IPS-11a (cell line): Measurements from ENCODE around the gene WNT16.
A peak's percentile ranks its signal among the peaks of the same experiment; 100 is the strongest.
"Not testable (repeated sequence)": the region's sequence is repeated elsewhere in the genome, so short reads cannot be mapped to it uniquely, and the experiment has no call there.

Source experiments
- H3K4me3 ChIP-seq: one replicate; pipeline ENCODE4 v1.5.1; 2013; ENCODE audit warnings: low read depth, low read length, control low read depth

The WNT16 gene, protein sequence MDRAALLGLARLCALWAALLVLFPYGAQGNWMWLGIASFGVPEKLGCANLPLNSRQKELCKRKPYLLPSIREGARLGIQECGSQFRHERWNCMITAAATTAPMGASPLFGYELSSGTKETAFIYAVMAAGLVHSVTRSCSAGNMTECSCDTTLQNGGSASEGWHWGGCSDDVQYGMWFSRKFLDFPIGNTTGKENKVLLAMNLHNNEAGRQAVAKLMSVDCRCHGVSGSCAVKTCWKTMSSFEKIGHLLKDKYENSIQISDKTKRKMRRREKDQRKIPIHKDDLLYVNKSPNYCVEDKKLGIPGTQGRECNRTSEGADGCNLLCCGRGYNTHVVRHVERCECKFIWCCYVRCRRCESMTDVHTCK

DNA sequence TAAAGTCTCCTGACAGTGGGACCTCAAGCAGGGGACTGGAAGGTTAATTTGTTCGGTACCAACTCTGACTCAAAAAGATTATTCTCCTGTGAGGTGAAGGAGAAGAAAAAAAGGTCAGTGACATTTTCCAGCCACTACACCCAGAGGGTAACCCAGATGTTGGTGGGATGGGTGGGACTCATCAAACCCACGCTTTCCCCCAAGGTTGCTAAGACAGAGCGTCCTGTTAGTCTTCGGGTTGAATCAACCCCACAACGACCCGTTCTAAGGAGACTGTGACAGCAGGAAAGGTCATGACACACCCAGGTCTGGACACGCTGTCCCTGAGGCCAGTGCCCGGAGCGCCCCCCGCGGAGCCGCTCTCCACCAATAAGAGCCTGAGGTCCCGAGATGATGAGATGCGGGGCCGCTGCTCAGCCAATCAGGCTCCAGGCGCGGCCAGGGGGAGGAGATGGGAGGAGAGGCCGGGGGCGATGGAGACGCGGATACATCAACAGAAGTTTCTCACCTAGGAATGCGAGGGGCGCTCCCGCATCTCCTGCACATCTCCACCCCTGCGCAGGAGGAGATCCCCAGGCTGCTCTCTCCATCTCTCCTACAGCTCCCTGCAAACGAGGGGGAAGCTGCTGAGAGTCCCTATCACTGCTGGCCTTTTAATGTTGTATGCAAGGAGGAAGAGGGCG lies at the start of gene WNT16:
TSS of gene WNT16 (plus strand) at position 493 of the 683 bp plus-strand sequence. CDS start 293 bp downstream, outside the sequence.
- H3K4me3 ChIP-seq, result peak within 1 kb of the TSS; percentile 41

DNA sequence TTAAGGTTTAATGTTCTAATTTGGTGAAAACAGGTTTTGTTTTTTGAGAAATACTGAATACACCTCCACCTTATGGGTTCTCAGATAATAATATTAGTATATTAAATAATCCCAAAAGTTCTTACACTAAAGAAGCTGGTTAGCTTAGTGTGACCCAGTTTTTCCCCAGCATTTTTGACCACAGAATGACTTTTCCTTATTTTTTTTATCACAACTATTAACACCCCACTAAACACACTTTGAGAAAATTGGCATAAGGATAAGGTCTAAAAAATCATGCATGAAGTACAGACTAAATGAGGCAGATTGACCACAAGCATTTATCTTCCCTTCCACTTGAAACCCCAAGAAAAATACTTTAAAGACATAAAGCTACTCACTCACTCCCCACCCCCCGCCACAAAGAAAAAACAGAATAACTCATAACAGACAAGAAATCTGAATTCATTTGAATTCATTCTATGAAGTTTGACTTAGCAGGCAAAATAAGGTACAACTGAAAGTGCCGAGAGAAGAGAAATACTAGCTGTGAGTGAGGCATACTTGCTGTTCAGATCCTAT lies 49.7 kb upstream of the WNT16 start:
- H3K4me3 ChIP-seq, result no peak overlapping the region

DNA sequence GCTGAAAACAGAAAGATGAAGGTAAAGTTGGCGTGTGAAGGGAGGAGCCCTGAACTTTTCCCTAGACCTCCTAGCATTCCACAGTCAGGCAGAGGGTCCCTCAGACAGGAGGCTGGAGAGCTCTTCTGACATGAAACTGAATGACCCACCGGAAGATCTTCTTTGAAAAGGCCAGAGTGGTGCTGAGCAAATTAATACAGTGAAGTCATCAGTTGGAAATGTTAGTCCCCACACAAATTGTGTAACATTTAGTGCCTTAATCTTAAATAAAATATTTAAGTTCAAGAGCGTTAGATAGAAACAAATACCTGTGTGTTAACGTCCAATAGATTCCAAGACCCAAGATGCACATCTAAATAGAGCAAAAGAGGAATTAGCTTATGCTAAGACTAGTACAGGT lies 49.0 kb upstream of the WNT16 start:
- no peak overlapping the region for H3K4me3 ChIP-seq

DNA sequence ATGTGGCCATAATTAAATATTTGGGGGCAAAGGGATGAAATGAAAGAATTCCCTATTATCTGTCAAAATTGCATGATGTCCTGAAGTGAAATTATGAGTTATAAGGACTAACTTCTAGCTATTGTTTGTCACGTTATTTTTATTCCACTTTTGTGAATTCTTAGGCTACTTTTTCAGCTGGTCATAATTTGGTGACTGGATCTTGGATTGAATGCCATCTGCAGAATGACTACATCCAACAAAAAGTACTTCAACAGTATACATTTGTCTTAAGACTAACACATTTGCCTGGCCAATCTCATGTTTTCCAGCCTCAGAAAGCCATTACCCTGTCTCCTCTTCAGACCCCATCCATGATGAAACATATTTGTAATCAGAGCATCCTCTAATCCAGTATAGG lies 48.1 kb upstream of the WNT16 start:
- no peak overlapping the region for H3K4me3 ChIP-seq

DNA sequence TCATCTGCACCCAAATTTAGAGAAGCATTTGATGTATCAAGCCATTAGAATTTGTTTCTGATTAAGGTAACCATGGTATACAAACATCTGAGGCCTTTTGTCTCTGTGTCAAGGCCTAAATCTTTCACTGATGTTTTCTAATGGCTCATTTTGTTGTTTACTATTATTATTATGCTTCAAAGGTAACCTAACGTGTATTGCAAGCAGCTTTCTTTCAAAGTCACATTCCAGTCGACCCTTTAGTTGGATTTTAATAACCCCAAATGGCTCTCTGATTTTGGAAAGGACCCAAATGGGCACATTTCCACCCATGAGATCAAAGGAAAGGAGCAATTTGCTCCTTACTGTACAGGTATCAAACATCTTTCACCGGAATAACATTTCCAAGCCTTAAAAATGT lies 46.7 kb upstream of the WNT16 start:
- H3K4me3 ChIP-seq, result no peak overlapping the region

DNA sequence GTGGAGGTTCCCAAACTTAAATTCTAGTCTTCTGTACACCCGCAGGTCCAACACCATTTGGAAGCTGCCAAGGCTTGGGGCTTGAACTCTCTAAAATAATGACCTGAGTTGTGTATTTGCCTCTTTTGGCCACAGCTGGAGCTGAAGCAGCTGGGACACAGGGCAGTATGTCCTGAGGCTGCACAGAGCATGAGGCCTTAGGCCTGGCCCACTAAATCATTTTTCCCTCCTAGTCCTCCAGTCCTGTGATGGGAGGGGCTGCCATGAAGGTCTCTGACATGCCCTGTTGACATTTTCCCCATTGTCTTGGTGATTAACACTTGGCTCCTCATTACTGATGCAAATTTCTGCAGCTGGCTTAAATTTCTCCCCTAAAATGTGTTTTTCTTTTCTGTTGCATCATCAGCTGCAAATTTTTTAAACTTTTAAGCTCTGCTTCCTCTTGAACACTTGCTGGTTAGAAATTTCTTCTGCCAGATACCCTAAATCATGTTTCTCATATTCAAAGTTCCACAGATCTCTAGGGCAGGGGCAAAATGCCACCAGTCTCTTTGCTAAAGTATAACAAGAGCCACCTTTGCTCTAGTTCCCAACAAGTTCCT lies 43.6 kb upstream of the WNT16 start:
- H3K4me3 ChIP-seq, result no peak overlapping the region

DNA sequence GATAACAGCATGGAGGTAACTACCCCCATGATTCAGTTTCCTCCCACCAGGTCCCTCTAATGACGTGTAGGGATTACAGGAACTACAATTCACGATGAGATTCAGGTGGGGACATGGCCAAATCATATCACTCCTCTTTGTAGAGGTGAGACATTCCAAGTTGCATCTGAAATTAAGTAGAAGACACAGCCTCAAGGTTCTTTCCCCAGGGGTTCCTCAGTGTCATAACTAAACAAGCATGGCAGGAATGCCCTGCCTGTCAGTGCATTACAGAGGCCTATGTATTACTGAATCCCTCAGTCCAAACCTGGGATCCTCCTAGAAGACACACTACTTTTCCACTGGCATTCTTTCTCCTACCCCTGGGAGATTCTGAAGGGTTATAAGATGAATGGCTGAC lies 42.6 kb upstream of the WNT16 start:
- H3K4me3 ChIP-seq, result no peak overlapping the region

DNA sequence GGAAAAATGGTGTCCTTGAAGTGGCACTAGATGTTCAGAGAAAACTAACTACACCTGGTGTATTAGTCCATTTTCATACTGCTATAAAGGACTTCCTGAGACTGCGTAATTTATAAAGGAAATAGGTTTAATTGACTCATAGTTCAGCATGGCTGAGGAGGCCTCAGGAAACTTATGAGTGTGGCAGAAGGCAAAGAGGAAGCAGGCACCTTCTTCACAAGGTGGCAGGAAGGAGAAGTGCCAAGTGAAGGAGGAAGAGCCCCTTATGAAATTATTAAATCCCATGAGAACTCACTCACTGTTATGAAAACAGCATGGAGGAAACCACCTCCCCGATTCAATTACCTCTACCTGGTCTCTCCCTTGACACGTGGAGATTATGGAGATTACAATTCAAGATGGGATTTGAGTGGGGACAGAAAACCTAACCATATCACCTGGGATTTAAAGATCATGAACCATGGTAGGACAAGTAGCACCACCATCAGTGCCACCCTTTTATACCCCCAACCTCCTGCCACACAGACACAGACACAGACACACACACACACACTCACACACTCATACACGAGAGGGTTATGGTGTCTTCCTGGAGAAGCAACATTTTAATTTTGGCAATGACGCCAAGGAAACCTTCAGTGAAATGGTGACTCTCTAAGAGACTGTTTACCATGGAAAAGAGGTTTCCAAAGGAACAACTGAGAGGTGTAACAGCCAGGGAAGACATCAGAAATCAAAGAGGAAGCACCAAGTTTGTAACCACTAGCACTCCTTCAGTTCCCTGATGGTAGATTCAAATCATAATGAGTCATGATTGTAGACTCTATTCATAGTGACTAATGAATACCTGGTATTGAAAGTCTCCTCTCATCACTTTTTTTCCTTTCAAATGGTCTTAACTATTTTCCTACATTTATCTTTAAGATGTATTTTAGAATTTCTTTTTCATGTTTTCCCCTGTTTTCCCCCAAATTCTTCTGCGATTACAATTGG lies 41.8 kb upstream of the WNT16 start:
- H3K4me3 ChIP-seq, result no peak overlapping the region

DNA sequence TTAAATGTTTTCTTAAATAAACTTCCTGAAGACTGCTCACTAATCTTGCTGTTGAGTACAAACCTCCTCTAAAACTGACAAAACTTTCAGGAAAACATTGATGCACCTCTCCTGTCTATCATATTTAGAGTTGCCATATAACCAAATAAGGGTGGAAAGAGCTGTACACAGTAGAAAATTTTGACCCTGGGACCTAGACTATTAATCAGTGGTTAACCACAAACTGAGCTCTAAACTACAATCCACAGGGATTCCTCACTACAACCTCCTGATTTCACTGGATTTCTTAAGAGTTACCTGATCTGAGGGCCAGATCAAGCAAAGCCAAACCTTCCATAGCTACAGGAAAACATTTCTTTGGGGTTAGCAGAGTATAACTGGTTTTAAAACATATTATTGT lies 39.9 kb upstream of the WNT16 start:
- no peak overlapping the region for H3K4me3 ChIP-seq

DNA sequence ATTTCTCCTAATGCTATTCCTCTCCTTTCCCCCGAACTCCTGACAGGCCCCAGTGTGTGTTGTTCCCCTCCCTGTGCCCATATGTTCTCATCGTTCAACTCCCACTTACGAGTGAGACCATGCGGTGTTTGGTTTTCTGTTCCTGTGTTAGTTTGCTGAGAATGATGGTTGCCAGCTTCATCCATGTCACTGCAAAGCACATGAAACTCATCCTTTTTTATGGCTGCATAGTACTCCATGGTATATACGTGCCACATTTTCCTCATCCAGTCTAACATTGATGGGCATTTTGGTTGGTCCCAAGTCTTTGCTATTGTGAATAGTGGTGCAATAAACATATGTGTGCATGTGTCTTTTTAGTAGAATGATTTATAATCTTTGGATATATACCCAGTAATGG lies 38.9 kb upstream of the WNT16 start:
- H3K4me3 ChIP-seq, result not testable (repeated sequence)

DNA sequence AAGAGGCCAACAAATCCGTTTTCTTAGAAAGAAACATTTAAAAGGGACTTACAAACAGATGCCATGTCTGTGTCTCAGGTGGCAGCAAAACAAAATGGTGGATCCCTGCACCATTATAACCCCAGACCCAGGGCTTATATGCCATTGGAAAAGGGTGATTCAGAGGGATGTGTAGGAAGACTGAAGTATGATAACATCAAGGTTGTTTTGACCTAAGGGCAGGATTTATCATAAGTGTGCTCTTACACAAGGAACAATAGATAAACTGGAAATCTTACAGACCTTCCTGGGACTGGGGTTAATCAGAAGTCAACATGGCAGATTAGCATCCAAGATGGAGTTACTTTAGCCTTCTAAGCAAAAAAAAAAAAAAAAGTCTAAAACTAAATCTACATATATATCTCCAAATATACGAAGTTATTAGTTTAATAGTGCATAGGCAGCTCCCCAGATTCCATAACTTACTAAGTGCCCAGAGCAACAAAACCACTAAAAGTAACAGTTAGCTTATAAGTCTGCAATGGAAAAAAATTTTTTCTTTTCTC lies 34.3 kb upstream of the WNT16 start:
- H3K4me3 ChIP-seq, result no peak overlapping the region

DNA sequence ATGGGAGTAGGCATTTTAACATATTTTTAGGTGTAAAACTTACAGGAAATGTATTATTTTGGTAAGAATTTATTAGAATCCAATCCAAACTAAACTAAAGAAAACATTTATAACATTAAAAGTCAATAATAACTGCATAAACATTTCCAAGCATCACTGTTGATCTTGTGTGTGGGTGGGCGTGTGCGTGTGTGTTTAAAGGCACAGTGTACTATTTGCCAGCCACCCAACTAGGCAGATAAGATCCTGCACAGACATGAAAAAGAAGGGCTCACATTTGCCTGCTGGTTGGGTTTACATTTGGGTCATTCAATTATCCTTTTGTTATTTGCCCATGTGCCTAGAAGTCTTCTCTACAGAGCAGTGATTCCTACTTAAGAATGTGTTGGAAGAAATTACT lies 31.0 kb upstream of the WNT16 start:
- no peak overlapping the region for H3K4me3 ChIP-seq

DNA sequence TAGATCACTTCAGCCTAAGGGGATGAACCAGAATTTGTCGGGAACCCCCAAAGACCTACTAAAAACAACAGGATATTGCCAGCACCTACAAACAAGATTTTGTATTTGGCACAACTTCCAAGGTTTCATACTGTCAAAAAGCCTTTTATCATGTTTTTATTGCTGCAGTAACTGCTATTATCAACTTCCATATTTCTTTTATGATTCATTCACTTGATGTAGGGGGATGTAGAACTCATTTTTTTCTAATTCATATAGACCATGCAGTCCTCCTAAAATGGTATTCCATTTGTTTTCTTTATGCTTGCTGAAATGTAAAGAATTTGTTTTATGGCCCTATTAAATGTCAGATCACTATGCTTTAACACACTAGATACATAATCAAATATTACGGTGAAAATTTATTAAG lies 30.0 kb upstream of the WNT16 start:
- H3K4me3 ChIP-seq, result no peak overlapping the region

DNA sequence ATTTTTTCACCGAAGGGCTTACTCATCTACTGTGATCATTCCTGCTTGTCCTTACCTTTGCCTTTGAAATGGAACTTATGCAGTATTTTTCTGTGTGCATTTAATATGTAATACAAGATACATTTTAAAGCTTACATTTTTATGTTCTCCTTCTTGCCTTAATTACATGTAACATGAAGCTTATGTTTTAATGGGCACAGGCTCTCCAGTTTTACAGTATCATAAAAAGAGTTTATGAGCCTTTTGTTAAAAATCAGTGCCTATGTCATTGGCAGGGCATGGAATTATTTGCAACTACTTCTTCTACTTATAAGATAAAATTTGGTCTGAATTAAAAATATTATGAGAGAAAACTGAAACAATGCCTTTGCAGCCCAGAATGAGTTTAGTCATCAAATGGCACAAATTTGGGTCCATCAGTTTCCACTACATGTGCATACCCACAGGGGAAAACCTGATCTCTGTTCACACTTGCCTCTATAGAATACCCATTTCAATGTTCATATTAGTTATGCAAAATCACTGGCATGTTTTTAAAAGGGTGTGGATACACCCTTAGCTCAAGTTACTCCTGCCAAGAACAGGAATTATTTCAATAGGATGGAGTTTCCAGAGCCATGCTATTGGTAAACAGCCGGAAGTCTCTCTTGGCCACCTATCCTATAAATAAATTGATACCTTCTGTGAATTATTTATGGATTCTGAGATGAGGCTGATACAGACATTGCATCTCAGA lies 27.9 kb upstream of the WNT16 start:
- no peak overlapping the region for H3K4me3 ChIP-seq

DNA sequence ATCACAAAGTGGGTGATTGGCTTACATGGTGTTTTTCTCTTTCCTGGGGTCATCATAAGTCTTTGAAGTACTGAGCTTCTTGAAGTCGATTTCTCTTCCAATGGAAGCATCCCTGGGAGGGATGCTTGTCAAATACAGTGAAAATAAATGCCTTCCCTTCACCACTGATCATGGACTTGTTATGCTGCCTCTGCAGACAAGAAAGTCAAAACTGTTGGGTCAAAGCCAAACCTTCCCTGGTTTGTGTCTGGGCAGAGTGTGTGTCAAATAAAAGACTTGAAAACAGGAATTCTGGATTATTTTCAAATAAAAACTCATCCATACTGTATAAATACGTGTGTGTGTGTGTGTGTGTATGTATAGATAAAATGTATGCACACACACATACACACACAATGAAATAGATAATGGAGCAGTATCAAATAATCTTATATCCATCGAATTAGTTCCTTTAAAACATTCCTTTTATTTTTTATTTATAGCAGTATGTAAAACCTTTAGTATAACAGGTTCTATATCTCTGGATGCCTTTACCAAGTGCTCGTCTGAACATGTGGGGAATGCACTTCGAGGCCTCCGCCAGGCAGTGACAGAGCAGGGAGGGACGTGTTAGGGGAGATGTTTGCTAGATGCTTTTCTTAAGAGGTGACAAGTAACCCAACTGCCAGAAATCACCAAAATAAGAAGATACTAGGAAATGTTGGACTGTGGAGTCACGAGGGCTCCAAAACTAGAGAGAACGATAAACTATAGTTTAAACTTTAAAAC lies 27.2 kb upstream of the WNT16 start:
- no peak overlapping the region for H3K4me3 ChIP-seq

DNA sequence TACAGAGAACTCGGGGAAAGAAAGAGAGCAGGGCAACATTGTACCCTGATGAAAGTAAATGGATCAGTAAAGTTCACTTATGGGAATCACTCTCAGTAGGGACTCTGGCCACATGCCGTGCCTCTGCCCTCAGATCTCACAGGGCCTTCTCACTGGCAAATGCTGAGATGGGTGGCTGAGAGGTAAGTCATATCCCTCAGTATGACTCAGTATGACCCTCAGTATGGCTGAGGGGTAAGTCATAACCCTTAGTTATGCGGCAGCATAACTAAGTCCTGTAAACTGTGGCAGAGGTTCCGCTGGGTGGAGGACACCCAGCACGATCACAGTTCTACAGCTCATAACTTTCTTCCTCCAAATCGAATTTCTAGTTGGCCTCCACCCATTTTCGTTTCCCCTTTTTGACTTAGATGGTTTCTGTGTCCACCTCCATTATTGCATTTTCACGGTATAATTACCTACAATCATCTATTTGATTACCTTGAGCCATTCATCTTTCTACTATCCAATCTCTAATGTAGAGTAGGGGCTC lies 26.5 kb upstream of the WNT16 start:
- no peak overlapping the region for H3K4me3 ChIP-seq

DNA sequence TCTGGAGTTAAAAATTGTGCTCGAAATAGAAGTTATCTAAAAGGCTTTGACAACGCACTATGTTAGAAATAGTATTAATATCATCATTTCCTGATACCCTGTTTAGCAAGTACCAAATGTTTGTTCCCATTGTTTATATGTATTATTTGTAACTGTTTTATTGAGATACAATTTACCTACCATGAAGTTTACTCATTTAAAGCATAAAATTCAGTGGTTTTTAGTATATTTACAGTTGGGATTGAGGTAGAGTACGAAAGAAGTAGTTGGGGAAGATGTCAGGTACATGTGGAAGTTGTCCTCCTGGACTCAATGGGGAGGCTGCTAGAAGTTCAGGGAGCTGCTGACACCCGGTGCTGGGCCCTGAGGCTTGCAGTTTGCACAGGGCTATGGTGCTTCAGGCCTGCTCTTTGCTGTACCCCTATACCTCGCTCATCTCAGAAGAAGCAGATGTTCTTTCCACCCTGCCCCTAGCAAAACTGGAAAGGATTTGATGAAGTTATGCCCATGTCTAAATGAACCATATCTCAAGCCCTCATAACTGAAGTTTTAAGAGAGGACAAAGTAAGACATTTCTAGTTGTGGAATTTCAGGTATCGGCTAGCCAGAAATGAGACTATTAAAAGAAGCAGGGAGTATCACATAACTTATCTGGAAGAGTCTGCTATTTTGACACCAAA lies 25.2 kb upstream of the WNT16 start:
- H3K4me3 ChIP-seq, result no peak overlapping the region

DNA sequence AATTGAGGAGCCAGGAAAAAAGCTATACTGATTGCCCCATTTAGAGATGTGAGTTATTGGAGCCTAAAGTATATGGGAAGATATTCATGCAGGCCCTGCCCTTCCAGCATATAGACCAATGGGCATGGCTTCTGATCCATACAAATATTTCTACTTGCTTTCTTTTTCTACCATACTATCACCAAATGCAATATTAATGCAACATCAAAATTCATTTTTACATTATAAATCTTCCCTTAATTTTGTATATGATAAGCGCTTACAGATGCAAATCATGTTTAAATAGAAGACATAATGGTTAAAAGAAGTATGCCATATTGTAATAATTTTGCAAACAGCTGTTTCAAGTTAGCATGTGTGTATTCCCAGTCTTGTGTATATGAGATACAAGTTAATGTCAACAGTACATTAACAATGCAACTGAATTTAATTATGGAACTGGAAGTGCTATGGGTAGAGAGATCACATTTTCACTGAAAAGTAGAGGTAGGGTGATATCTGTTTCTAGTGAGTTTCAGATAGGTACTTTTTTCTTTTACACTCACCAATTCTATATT lies 24.6 kb upstream of the WNT16 start:
- H3K4me3 ChIP-seq, result no peak overlapping the region
